Thyroid gland (tissue), 4 donors: ENCODE data around the gene CLIP4.

ENCODE experiments used
- CTCF ChIP-seq, 6 experiments: fragments of 200-600 bp in 3 of 6; fragments of 450-650 bp in 3 of 6; sonication (generic) in 3 of 6; IDR thresholded peaks; one replicate each; pipeline ENCODE4 v1.5.1; 2016 to 2019; ENCODE audit warnings: antibody characterized with exemption in 6 of 6, mild to moderate bottlenecking in 2 of 6, inconsistent platforms in 1 of 6, moderate library complexity in 1 of 6
- POLR2A ChIP-seq, 2 donors: fragments of 450-650 bp; IDR thresholded peaks; one replicate each; pipeline ENCODE4 v1.6.1; 2017; ENCODE audit warnings: antibody characterized with exemption in 2 of 2, mild to moderate bottlenecking in 2 of 2, moderate library complexity in 1 of 2

- TF ChIP-seq POLR2A (IDR thresholded peaks at IDR 0.05) (no peak), CTCF (IDR thresholded peaks at IDR 0.05) (no peak)
Measured at GRCh38 chr2:29106980-29107388, 8.2 kb upstream of the CLIP4 start.
